Uterus (tissue), 2 donors: ENCODE results near the gene COL18A1.

ENCODE experiments used
- CTCF ChIP-seq, 4 experiments: fragments of 200-600 bp in 2 of 4; fragments of 450-650 bp in 2 of 4; sonication (generic) in 2 of 4; IDR thresholded peaks; one replicate each; pipeline ENCODE4 v1.5.1; 2016 to 2019; ENCODE audit warnings: antibody characterized with exemption in 4 of 4, mild to moderate bottlenecking in 2 of 4, moderate library complexity in 1 of 4
- POLR2A ChIP-seq, 2 donors: fragments of 450-650 bp; IDR thresholded peaks; one replicate each; pipeline ENCODE4 v1.6.1; 2016; ENCODE audit warnings: antibody characterized with exemption in 2 of 2, mild to moderate bottlenecking in 1 of 2, moderate library complexity in 1 of 2

DNA sequence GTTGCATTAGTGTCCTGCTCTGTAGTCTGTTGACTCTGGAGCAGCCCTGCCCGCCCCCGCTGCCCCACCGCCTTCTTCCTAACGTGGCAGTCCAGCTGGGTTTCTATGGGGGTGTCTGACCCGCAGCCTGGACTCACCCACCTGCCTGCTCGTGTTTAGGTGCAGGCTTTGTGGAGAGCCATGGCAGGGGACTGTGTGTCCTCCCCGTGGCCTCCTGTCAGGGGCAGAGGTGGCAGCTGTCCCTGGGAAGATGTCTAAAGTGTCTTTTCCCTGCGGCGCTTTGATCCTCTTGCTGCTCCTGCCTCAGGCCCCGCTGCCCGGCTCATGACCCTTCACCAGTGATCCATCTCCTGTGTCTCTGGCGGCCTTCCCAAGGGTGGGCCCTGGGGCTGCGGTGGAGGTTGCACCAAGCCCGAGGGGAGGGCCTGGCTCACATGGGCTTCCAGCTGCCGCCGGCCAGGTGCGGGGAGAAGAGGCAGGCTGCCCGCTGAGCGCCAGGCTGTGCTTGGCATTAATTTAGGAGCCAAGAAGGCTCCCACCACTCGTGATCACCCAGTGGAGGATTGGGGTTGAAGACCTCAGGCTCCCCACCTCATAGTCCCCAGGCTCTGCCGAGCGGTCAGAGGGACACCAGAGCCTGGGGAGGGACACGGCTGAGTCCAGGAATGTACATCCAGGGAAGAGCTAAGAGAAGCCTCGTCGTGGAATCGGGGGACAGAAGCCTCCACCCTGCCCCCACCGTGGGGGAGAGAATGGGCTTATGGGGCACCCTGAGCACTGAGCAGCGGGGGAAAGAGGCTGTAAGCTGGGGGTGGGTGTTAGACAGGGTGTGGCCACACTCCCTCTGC lies 44.1 kb downstream of the COL18A1 start:
- no peak for TF ChIP-seq CTCF (IDR thresholded peaks at IDR 0.05)
- no peak for TF ChIP-seq POLR2A (IDR thresholded peaks at IDR 0.05)
